C4-2B (cell line): ENCODE data around the gene ARID3B.

Source experiments
- CTCF ChIP-seq: fragments of 450-650 bp; conservative IDR thresholded peaks from 2 replicates; pipeline ENCODE4 v1.5.1; 2017; ENCODE audit warnings: mild to moderate bottlenecking
- ZFX ChIP-seq: fragments of 450-650 bp; IDR thresholded peaks from 2 replicates; pipeline ENCODE4 v1.6.1; 2017

DNA sequence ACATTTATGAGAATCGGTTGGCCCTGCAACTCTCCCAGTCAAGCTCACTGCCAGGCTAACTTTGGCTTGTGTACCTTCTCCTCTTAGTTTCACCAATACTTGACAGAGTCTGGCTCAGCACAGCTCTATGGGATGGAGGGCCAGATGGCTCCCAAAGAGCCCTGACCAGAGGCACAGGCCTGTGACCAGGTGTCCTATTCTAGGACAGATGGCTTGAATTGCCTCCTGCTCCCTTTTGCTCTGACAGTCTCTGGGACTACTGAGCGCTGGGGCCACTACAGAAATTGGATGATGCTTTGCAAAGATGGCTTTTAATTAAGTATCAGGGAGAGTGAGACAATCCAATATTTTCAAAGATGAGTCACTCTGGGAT lies 10.3 kb upstream of the ARID3B start:
- no peak for TF ChIP-seq CTCF
- TF ChIP-seq ZFX, result no peak
